SW 1271 (cell line): ENCODE measurements around the gene ADGRL4.
"Not testable (repeated sequence)": the region's sequence is repeated elsewhere in the genome, so short reads cannot be mapped to it uniquely, and the experiment has no call there.

Source experiments
- DNase-seq, 2 experiments: peaks; one replicate each; lab custom pipeline; 2025; lab: John Stamatoyannopoulos, UW

Gene ADGRL4

DNA sequence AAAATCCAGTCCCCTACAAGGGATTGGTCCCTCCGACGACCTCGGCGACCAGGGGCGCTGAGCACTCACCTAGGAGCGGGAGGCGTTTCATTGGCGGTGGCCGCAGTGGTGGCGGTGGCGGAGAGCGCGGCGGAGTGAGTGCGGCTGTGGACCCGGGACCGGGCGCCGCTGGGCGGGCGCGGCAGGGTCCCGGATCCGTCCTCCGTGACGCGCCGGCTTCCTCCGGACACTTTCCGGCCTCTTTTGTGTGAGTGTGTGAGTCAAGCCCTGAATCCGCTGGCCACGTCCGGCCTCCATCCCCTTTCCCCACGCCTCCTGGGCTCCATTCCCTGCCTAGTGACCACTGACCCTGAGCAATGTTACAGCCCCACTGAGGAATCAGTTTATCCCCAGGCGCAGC is at the start of gene ADGRL4:
Gene ADGRL4, minus strand, starts transcription at position 167 of the 400 bp plus-strand sequence. Its CDS starts 76 bp downstream, at position 91.
- DNase-seq, result no peak

- no peak for DNase-seq
Observed at GRCh38 chr1:79055856-79056255, 49.3 kb upstream of the ADGRL4 start.

GRCh38 chr1:79052829-79053449 is 46.4 kb upstream of the ADGRL4 start:
- DNase-seq, result no peak

- no peak for DNase-seq
Observed at GRCh38 chr1:79044974-79045650, 38.6 kb upstream of the ADGRL4 start.

GRCh38 chr1:79043506-79043905 is 37.0 kb upstream of the ADGRL4 start:
- DNase-seq, result peak in 1 of 2 experiments; percentile 3

GRCh38 chr1:79042539-79042938 is 36.0 kb upstream of the ADGRL4 start:
- DNase-seq, result peak in 1 of 2 experiments; percentile 8

DNA sequence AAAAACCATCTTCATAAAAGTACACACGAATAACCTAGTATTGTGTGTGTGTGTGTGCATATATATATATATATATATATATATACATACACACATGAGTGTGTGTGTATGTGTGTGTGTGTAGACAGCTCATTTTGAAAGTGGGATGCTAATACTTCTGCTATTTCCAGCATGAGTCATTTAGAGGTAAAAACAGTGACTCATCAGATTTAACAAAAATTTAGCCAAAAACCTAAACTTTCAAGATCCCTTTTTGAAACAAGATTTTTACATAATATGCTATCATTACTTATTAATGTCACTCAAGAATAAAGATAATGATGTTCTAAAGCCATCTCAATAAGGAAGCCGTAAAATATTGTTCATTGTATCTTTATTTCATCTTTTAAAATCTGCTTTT is 35.6 kb upstream of the ADGRL4 start:
- DNase-seq, result peak in 1 of 2 experiments; percentile 15

DNA sequence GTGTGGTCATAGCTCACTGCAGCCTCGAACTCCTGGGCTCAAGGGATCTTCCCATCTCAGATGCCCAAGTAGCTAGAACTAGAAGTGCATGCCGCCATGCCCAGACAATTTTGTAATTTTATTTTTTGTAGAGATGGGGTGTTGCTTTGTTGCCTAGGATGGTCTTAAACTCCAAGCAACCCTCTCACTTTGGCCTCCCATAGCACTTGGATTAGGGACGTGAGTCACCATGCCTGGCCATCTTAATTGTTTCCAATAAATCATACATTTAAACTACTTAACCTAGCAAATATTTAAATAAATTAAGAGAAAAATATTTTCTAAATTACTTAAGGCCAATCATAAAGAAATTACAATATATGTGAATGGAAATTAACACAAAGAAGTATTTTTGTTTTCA is 35.1 kb upstream of the ADGRL4 start:
- DNase-seq, result no peak

- no peak for DNase-seq
Observed at GRCh38 chr1:79040424-79041082, 34.0 kb upstream of the ADGRL4 start.

DNA sequence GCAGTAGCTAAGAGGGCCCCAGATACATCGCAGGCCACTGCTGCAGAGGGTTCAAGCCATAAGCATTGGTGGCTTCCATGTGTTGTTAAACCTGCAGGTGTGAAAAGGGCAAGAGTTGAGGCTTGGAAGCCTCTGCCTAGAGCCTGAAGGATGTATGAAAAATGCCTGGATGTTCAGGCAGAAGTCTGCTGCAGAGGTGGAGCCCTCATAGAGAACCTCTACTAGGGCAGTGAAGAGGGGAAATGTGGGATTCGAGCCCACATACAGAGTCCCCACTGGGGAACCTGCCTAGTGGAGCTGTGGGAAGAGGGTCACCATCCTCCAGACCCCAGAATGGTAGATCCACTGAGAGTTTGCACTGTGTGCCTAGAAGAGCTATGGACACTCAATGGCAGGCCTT is 30.6 kb upstream of the ADGRL4 start:
- DNase-seq, result no peak

DNA sequence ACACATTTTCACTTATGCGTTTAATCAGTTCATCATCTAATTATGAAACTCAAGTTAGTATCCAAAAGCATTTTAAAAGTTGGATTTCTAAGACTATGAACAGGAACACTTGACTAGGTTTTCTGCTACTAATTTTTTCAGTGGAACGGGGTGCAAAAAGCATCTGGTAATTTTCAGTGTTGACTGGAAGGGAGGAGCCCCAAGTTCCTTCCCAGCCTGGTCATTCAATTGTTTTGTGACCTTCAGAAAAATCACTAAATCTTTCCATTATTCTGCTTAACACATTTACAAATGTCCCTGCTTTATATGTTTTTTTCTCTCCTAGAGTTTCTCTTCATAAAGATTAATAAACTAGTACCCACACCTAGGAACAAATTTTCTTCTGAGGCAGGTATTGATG is 6.0 kb upstream of the ADGRL4 start:
- no peak for DNase-seq

DNA sequence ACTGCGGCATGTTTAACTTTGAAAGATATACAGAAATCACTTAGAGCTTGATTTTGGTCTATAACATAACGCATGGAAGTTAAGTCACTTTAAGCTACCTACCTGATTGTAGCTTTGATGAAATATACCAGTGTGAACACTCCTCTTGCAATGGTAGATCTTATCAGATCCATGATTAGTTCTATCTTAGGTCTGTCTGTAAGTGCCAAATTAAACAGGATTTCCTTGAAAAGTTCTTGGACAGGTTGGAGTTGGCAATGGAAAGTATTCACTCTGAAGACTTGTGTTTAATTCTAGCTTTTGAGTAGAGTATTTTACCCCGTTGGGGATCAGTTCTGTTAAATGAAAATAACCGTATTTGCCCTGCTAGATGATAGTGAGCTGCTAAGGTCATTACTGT is 4.1 kb upstream of the ADGRL4 start:
- no peak for DNase-seq

DNA sequence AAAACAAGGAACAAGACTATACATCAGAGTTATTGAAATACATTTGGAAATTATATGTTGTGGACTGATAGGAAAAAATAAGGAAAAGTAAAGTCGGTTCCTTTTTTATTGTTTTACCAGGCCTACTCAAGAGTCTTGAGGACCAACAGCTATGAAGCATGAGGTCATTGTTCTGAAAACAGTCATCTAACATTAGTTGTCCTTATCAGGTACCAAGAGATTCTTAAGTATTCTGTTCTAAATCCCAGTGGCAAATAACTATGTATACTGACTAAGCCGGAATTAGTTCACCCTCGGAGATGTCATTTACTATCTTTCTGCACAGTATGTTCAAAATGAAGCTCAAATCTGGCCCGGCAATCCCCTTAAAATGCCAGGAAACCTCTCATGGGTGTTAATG is 585 bp downstream of the ADGRL4 start:
- DNase-seq, result no peak

DNA sequence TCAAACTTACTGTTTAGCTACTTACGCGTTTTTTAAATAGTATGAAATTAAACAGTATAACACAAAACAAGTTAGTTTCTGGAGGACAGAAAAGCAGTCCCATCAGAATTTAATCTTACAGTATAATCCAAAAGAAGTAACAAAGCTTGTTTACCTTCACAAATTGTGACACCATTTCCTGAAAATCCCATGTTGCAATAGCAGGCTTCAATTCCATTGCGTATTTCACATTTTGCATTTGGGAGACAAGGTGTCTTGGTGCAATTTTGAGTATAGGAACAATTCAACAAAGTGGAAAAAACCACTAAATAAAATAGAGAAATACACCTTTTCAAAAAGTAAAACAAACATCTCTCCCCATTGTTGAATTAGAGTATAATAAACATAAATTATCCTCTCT is 1.6 kb downstream of the ADGRL4 start:
- no peak for DNase-seq

DNA sequence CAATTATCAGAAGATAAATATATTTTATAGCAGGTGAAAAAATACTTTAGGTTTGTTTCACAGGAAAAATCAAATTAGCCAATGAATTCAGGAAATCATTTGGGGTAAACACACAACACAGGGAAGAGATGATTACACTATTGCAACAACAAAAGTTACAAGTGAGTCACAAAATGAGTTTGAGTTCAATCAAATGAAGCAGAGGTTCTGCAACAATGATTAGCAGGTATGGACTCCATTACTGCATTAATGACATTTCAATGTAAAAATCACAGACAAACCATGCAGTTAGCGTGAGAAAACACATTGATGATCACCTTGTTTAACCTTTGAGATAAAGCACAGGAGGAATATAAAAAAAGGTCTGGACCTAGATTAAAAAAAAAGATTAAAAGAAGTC is 9.7 kb downstream of the ADGRL4 start:
- DNase-seq, result no peak

- DNase-seq, result no peak
Observed at GRCh38 chr1:78987042-78987441, 19.5 kb downstream of the ADGRL4 start.

DNA sequence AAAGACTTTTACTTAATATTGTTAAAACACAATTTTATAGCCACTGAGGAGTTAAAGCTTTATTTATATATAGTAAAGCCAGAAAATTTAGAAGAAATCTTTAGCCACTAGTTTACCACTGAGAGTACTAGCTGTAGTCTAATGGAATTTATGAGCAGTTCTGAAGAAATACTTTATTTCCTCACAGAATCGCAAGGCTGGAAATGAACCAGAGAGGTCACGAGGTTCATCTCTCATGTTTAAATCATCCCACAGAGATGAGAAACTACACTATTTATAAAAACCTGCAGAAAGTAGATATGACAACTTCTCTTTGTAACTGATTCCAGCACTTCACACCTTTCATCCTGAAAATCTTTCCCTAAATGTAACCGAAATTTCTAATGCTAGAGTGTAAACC is 26.0 kb downstream of the ADGRL4 start:
- DNase-seq, result no peak

DNA sequence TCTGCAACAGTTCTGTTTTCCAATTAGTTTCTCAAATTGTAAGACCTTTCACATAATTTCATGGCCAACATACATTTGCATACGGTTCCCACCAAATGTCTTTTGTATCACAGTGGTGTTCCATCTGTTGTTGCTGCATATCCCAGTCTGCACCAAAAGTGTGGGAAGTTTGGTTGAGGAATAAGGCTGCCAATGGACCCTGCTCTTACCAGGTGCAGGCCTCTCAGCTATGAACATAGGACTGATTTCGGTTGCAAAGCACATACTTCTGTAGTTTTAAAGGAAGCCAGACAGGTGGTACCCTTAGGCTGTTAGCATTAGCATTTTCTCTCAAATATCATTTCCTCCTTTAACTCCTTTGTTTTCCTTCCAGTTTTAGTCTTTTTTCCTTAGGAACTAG is 33.8 kb downstream of the ADGRL4 start:
- DNase-seq, result no peak

DNA sequence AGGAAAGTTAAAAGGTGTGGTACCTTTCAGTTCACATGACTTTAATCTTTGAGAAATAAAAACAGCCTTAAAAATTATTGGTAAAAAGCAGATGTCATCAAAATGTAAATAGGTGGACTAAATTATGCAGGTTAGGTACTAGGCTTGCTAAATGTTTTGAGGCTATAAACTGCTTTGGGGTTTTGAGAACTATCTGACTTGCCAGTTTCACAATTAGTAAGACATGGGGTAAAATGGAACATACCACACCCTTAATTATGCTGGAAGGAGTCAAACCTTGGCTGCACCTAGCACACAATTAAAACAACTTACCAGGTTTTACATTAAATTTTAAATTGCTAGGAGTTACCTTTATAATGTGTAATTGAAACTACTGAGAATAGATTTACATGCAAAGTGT is 39.4 kb downstream of the ADGRL4 start:
- DNase-seq, result not testable (repeated sequence)

- no peak for DNase-seq
Observed at GRCh38 chr1:78958711-78959110, 47.8 kb downstream of the ADGRL4 start.

- no peak for DNase-seq
Observed at GRCh38 chr1:78950826-78951225, 55.7 kb downstream of the ADGRL4 start.

DNA sequence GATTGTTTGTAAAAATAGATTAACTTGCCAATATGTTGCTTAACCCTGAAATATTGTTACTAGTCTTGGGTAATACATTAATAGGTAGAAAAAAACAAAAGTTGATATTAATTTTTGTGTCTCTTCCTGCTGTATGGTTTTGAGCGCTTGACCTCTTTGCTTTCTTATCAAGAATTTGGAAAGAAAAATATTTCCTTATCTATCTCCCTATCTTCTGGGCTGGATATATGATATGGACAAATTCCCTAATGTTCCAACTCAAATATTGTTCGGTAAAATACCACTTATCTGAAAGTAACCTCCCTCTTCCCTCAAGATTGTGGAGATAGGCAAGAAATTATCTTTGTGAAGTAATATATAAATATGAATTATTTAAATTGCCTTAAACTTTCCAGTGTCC is 57.3 kb downstream of the ADGRL4 start:
- DNase-seq, result no peak

DNA sequence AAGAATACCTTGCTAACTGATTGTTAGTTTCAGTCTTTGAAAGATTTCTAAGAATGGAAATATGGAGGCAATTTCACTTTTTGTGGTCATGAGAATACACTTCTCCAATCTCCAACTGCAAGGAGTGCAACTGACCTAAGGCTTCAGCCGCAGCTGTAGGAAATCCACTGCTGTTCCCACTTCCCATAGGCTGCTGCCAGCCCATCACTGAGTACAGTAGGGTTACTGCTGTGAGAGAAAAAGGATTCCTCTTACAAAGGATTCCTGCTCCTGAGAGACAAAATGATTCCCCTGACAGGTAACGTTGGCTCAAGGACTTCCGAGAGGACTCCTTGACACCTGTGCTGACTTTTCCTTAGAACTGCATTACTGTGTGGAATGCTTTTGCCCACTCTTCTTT is 87.4 kb downstream of the ADGRL4 start:
- no peak for DNase-seq
